Thyroid gland (tissue), 4 donors: ENCODE measurements around the gene ZNF224. TPM values are rescaled to one million over a fixed set of nuclear protein-coding genes. Genes with fewer than 3 reads are reported as not detected.
"Not testable (repeated sequence)": the region's sequence is repeated elsewhere in the genome, so short reads cannot be mapped to it uniquely, and the experiment has no call there.

ENCODE experiments used
- DNase-seq, 2 donors: peaks; one replicate each; pipeline ENCODE4 v3.0.0-alpha.2; 2019
- H3K27ac ChIP-seq, 3 donors: fragments of 200-600 bp; sonication (generic); 1 replicate in 2 of 3; 2 replicates in 1 of 3; pipeline ENCODE4 v1.5.1; 2016 to 2019; ENCODE audit warnings: mild to moderate bottlenecking in 1 of 3, moderate library complexity in 1 of 3
- H3K27me3 ChIP-seq: fragments of 200-600 bp; sonication (generic); one replicate; pipeline ENCODE4 v1.5.1; 2019
- H3K36me3 ChIP-seq, 2 donors: fragments of 200-600 bp; sonication (generic); one replicate each; pipeline ENCODE4 v1.5.1; 2016 to 2019
- H3K4me1 ChIP-seq, 2 donors: fragments of 200-600 bp; sonication (generic); one replicate each; pipeline ENCODE4 v1.5.1; 2017 to 2019
- H3K4me3 ChIP-seq, 3 donors: fragments of 200-600 bp; sonication (generic); replicated peaks in 1 of 3; 1 replicate in 2 of 3; 2 replicates in 1 of 3; pipeline ENCODE4 v1.5.1; 2016; ENCODE audit warnings: mild to moderate bottlenecking in 1 of 3
- H3K9me3 ChIP-seq: fragments of 200-600 bp; sonication (generic); one replicate; pipeline ENCODE4 v1.5.1; 2017
- POLR2A ChIP-seq, 2 donors: fragments of 450-650 bp; IDR thresholded peaks; one replicate each; pipeline ENCODE4 v1.6.1; 2017; ENCODE audit warnings: antibody characterized with exemption in 2 of 2, mild to moderate bottlenecking in 2 of 2, moderate library complexity in 1 of 2
- WGBS, 2 donors: methylation state at CpG; one replicate each; pipeline ENCODE4 v1.1.5; 2017; 5-methylcytosine and 5-hydroxymethylcytosine counted together
- intact Hi-C: fragments of 100-400 bp; cut with DNase I; formaldehyde crosslinking; loops from one replicate; pipeline ENCODE4 v1.15.1; 2023
- total RNA-seq, 4 donors: library from RNA; depleted of rRNA; stranded (reverse); fragments of >200 nt; gene quantifications; one replicate each; pipeline ENCODE4 v1.2.3, GENCODE V29; 2016
- TF ChIP-seq, protein P1 (sequence below), 6 experiments: fragments of 200-600 bp in 3 of 6; fragments of 450-650 bp in 3 of 6; sonication (generic) in 3 of 6; IDR thresholded peaks; one replicate each; pipeline ENCODE4 v1.5.1; 2016 to 2019; ENCODE audit warnings: antibody characterized with exemption in 6 of 6, mild to moderate bottlenecking in 2 of 6, inconsistent platforms in 1 of 6, moderate library complexity in 1 of 6

Gene ZNF224
- total RNA-seq, 4 donors from 2014 or later = 31.9 to 47.4 (median 36.7) TPM

DNA sequence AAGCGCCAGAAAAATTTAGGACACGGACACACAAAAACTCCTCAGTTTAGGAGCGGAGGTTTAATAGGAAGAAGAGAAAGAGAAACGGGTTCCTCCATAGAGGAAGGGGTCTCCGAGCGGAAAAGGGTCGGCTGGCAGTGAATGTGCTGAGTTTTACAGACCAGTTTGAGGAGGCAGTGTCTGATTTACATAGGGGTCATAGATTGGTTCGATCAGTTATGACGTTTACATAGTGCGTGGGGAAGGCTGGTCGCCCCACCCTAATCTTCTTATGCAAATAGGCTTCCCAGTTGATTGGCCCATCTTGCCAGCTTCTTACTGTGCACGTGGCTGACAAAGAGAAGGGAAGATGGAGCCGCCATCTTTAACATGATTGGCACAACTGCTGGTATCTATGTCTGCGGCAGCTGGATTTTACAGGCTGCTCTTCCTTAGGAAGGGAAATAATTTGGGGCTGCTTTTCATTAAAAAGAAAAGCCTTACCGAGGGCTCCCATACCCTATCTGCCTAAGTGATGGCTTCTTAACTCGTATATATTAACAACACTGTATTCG is 17.8 kb downstream of the ZNF224 start:
- intact Hi-C loops = loop anchor here (10.0 kb wide), 1 partner anchor 53 kb away; the partner anchor contains the start of gene ZNF226
- peaks cover 4 to 7% of the 10 kb centered on the region in 2 donors for H3K36me3 ChIP-seq
- H3K27me3 ChIP-seq = no peaks in the 10 kb centered on the region
- peak overlapping the region in 1 of 3 donors; percentile 55 for H3K4me3 ChIP-seq
- H3K4me1 ChIP-seq = peaks cover 13 to 18% of the 10 kb centered on the region in 2 donors
- DNase-seq = peak; percentile 1 to 12
- WGBS, 2 donors = 17 to 18% methylated on average over 17 of the region's 17 CpGs
- H3K27ac ChIP-seq = no peak overlapping the region
- no peak for TF ChIP-seq POLR2A (IDR thresholded peaks at IDR 0.05)
- TF ChIP-seq, protein P1, sequence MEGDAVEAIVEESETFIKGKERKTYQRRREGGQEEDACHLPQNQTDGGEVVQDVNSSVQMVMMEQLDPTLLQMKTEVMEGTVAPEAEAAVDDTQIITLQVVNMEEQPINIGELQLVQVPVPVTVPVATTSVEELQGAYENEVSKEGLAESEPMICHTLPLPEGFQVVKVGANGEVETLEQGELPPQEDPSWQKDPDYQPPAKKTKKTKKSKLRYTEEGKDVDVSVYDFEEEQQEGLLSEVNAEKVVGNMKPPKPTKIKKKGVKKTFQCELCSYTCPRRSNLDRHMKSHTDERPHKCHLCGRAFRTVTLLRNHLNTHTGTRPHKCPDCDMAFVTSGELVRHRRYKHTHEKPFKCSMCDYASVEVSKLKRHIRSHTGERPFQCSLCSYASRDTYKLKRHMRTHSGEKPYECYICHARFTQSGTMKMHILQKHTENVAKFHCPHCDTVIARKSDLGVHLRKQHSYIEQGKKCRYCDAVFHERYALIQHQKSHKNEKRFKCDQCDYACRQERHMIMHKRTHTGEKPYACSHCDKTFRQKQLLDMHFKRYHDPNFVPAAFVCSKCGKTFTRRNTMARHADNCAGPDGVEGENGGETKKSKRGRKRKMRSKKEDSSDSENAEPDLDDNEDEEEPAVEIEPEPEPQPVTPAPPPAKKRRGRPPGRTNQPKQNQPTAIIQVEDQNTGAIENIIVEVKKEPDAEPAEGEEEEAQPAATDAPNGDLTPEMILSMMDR (IDR thresholded peaks at IDR 0.05) = no peak
- H3K9me3 ChIP-seq = no peaks in the 10 kb centered on the region

- H3K27ac ChIP-seq = peak overlapping the region in 2 of 3 donors; percentile 8 to 34
- 0 to 4% methylated on average over 11 of the region's 11 CpGs for WGBS, 2 donors
- intact Hi-C loops = loop anchor here (10.0 kb wide), 1 partner anchor 52 kb away; the partner anchor contains the start of gene ZNF226
Measured at GRCh38 chr19:44112802-44113137, 18.6 kb downstream of the ZNF224 start.

DNA sequence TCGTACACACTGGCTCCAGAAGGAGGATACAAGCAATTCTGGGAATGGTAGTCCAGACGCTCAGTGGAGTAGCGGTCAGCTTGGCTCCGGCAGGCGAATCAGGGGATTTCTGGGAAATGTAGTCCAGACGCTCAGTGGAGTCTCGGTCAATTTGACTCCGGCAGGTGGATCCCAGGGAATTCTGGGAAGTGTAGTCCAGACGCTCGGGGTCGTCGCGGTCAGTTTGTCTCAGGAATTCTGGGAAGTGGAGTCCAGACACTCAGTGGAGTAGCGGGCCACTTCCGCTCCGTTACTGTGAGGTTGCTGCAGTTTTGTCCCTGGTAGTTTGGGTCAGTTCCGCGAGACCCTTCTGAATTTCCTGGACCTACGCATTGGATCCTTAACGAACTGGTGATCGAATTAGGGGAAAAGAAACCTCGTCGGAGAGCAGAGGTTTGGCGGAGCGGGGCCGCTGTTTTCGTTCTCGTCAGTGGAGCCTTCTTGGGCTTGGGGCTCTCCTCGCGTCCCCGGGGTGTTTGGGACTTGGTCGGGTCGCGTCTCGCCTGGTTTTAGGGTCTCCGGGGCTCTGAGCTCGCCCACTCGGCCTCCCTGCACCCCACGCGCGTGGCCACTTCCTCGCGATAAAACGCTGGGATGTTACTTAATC is 19.1 kb downstream of the ZNF224 start, which contains the start of gene ZNF225:
Gene ZNF225 (plus strand): TSS at position 262 of the 646 bp plus-strand sequence. CDS start 2,429 bp downstream, outside the sequence.
- 0 to 1% methylated on average over 18 to 44 of the region's 44 CpGs for WGBS, 2 donors

More at GRCh38 chr19:44112802-44113137, 18.6 kb downstream of the ZNF224 start:
- DNase-seq = no peak
- H3K36me3 ChIP-seq = peaks cover 0 to 7% of the 10 kb centered on the region in 2 donors
- no peak for TF ChIP-seq POLR2A (IDR thresholded peaks at IDR 0.05)
- TF ChIP-seq, protein P1 (IDR thresholded peaks at IDR 0.05) = no peak
- H3K4me3 ChIP-seq = peak overlapping the region; percentile 27 to 55 (median 50)
- no peaks in the 10 kb centered on the region for H3K9me3 ChIP-seq
- peaks cover 13 to 18% of the 10 kb centered on the region in 2 donors for H3K4me1 ChIP-seq
- no peaks in the 10 kb centered on the region for H3K27me3 ChIP-seq

DNA sequence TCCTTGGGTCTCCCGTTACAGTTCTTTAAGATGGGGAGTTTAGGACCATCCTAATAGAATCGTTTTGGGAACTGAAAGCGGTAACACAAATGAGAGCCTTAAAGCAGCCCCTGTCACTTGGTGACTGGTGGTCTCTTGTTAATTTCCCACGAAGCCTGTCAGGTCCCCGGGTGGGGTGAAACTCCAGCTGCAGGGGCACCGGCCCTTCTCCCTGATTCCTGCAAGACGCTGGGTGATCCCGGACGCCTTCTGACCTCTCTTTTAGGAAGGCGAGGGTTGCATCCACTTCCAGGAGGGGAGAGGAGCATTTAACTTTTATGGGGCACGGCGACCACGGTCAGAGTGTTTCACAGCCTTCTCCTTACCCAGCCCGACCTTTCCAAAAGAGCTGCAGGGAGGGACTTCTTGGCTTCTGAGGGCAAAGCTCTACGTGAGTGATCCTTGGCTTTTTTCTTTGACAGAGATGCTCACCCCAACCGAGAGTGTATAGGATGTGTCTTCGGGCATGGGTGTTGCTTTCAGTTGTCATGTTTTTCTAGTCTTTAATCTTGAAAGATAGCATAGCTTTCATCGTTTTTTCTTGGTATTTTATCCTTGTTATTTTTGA is 19.7 kb downstream of the ZNF224 start:
- H3K4me1 ChIP-seq = peaks cover 13 to 18% of the 10 kb centered on the region in 2 donors
- no peak for TF ChIP-seq POLR2A (IDR thresholded peaks at IDR 0.05)
- TF ChIP-seq, protein P1 (IDR thresholded peaks at IDR 0.05) = no peak
- intact Hi-C loops = loop anchor here (10.0 kb wide), 1 partner anchor 51 kb away; the partner anchor contains the start of gene ZNF226
- DNase-seq = peak; percentile 1 to 11
- peak overlapping the region in 2 of 3 donors; percentile 25 to 54 for H3K27ac ChIP-seq
- H3K9me3 ChIP-seq = no peaks in the 10 kb centered on the region
- peaks cover 9 to 18% of the 10 kb centered on the region in 2 donors for H3K36me3 ChIP-seq
- peak overlapping the region; percentile 36 to 55 (median 50) for H3K4me3 ChIP-seq
- WGBS, 2 donors = 5 to 7% methylated on average over 16 to 18 of the region's 18 CpGs
- no peaks in the 10 kb centered on the region for H3K27me3 ChIP-seq

More for the DNA sequence above, 19.1 kb downstream of the ZNF224 start, which contains the start of gene ZNF225:
- TF ChIP-seq, protein P1 (IDR thresholded peaks at IDR 0.05) = peak in 1 of 6 experiments; percentile 23
- TF ChIP-seq POLR2A (IDR thresholded peaks at IDR 0.05) = peak in 1 of 2 donors; percentile 45
- peak within 1 kb of the TSS; percentile 34 to 54 (median 40) for H3K27ac ChIP-seq
- H3K4me3 ChIP-seq = peak within 1 kb of the TSS; percentile 36 to 55 (median 50)
- peaks cover 4 to 12% of the 10 kb centered on the region in 2 donors for H3K36me3 ChIP-seq
- no peaks in the 10 kb centered on the region for H3K27me3 ChIP-seq
- H3K4me1 ChIP-seq = peaks cover 13 to 18% of the 10 kb centered on the region in 2 donors
- peak; percentile 96 for DNase-seq
- intact Hi-C loops = loop anchor here (10.0 kb wide), 1 partner anchor 52 kb away; the partner anchor contains the start of gene ZNF226
- H3K9me3 ChIP-seq = no peaks in the 10 kb centered on the region

DNA sequence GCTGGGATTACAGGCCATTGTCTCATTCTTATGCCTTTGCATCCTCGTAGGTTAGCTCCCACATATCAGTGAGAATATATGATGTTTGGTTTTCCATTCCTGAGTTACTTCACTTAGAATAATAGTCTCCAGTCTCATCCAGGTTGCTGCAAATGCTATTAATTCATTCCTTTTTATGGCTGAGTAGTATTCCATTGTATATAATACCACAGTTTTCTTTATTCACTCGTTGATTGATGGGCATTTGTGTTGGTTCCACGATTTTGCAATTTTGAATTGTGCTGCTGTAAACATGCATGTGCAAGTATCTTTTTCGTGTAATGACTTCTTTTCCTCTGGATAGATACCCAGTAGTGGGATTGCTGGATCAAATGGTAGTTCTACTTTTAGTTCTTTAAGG is 27.0 kb downstream of the ZNF224 start:
- H3K4me1 ChIP-seq, H3K9me3 ChIP-seq, H3K27ac ChIP-seq, H3K4me3 ChIP-seq, H3K27me3 ChIP-seq, DNase-seq, intact Hi-C loops: not testable (repeated sequence)
- H3K36me3 ChIP-seq = peaks cover 39 to 57% of the 10 kb centered on the region in 2 donors
- 94 to 97% methylated on average over 4 of the region's 4 CpGs for WGBS, 2 donors
